ENCODE measurements around the gene KCNQ5.

Gene KCNQ5

GRCh38 chr6:72783035-72783434, 161.2 kb downstream of the KCNQ5 start:
- Histone ChIP-seq H2AFZ (ENCODE audit: low read depth) (no peak overlapping the region), H3K27me3 (ENCODE audit: insufficient read depth, low read depth) (no peaks in the 10 kb centered on the region), H3K36me3 (ENCODE audit: insufficient read depth) (no peaks in the 10 kb centered on the region), H3K4me2 (peak overlapping the region; percentile 29; the same call in 1 of the 2 replicates), H3K4me3 (IDR thresholded peaks at IDR 0.05; ENCODE audit: insufficient read depth, low read depth, low read length) (no peak overlapping the region), H4K20me1 (ENCODE audit: insufficient read depth) (no peaks in the 10 kb centered on the region), H3K9ac (no peak overlapping the region), H3K79me2 (ENCODE audit: insufficient read depth, low read depth) (no peaks in the 10 kb centered on the region; the same call in 1 of the 2 replicates), H3K27ac (0 out of 2 replicates have a peak overlapping the region, but pooled peaks have one; percentile 4), H3K4me1 (ENCODE audit: low read depth, poor library complexity, severe bottlenecking) (peaks cover 42% of the 10 kb centered on the region)
- no peak for TF ChIP-seq CTCF (conservative IDR thresholded peaks at IDR 0.05; ENCODE audit: low read depth, low read length)

GRCh38 chr6:72783666-72784065, 161.8 kb downstream of the KCNQ5 start:
- Histone ChIP-seq H3K4me3 (IDR thresholded peaks at IDR 0.05; ENCODE audit: insufficient read depth, low read depth, low read length) (no peak overlapping the region), H2AFZ (ENCODE audit: low read depth) (no peak overlapping the region), H3K4me2 (peak overlapping the region; percentile 29), H3K27me3 (ENCODE audit: insufficient read depth, low read depth) (no peaks in the 10 kb centered on the region), H3K79me2 (ENCODE audit: insufficient read depth, low read depth) (no peaks in the 10 kb centered on the region; the same call in 1 of the 2 replicates), H4K20me1 (ENCODE audit: insufficient read depth) (no peaks in the 10 kb centered on the region), H3K27ac (0 out of 2 replicates have a peak overlapping the region, but pooled peaks have one; percentile 4), H3K36me3 (ENCODE audit: insufficient read depth) (no peaks in the 10 kb centered on the region), H3K9ac (no peak overlapping the region), H3K4me1 (ENCODE audit: low read depth, poor library complexity, severe bottlenecking) (peaks cover 48% of the 10 kb centered on the region)
- no peak for TF ChIP-seq CTCF (conservative IDR thresholded peaks at IDR 0.05; ENCODE audit: low read depth, low read length)

- no peak overlapping the region; the same call in 1 of the 2 replicates for H3K4me2 ChIP-seq
- H3K79me2 ChIP-seq (ENCODE audit: insufficient read depth, low read depth): no peaks in the 10 kb centered on the region; the same call in 1 of the 2 replicates
- H3K27ac ChIP-seq: no peak overlapping the region
- H3K4me3 ChIP-seq (IDR thresholded peaks at IDR 0.05; ENCODE audit: insufficient read depth, low read depth, low read length): no peak overlapping the region
- TF ChIP-seq CTCF (conservative IDR thresholded peaks at IDR 0.05; ENCODE audit: low read depth, low read length): no peak
- H3K36me3 ChIP-seq (ENCODE audit: insufficient read depth): no peaks in the 10 kb centered on the region
- H3K27me3 ChIP-seq (ENCODE audit: insufficient read depth, low read depth): no peaks in the 10 kb centered on the region
- no peak overlapping the region for H3K9ac ChIP-seq
- peaks cover 52% of the 10 kb centered on the region for H3K4me1 ChIP-seq (ENCODE audit: low read depth, poor library complexity, severe bottlenecking)
- no peak overlapping the region for H2AFZ ChIP-seq (ENCODE audit: low read depth)
- H4K20me1 ChIP-seq (ENCODE audit: insufficient read depth): no peaks in the 10 kb centered on the region
Measured at GRCh38 chr6:72784071-72784470, 162.2 kb downstream of the KCNQ5 start.

GRCh38 chr6:72784581-72784980, 162.7 kb downstream of the KCNQ5 start:
- Histone ChIP-seq H3K9ac (no peak overlapping the region), H3K27me3 (ENCODE audit: insufficient read depth, low read depth) (no peaks in the 10 kb centered on the region), H3K4me2 (no peak overlapping the region), H3K4me3 (IDR thresholded peaks at IDR 0.05; ENCODE audit: insufficient read depth, low read depth, low read length) (no peak overlapping the region), H3K36me3 (ENCODE audit: insufficient read depth) (no peaks in the 10 kb centered on the region), H3K27ac (no peak overlapping the region), H3K4me1 (ENCODE audit: low read depth, poor library complexity, severe bottlenecking) (peaks cover 58% of the 10 kb centered on the region), H3K79me2 (ENCODE audit: insufficient read depth, low read depth) (no peaks in the 10 kb centered on the region; the same call in 1 of the 2 replicates), H4K20me1 (ENCODE audit: insufficient read depth) (no peaks in the 10 kb centered on the region), H2AFZ (ENCODE audit: low read depth) (no peak overlapping the region)
- TF ChIP-seq CTCF (conservative IDR thresholded peaks at IDR 0.05; ENCODE audit: low read depth, low read length): no peak
